Activated CD8-positive, alpha-beta memory T cell treated with anti-CD3 and anti-CD28 coated beads, Interleukin-2, amount 10 ng/mL, durations not matched to agents 7 days and 5 days (primary cell): Measurements from ENCODE around the gene COX6B2. TPM values are rescaled to one million over a fixed set of nuclear protein-coding genes. Genes with fewer than 3 reads are reported as not detected.
"Not testable (repeated sequence)": the region's sequence is repeated elsewhere in the genome, so short reads cannot be mapped to it uniquely, and the experiment has no call there.

ENCODE experiments used
- ATAC-seq: fragments of 150-1000 bp; cut with Tn5 transposase; one replicate; pipeline ENCODE4 v1.10.0; 2021; ENCODE audit warnings: moderate library complexity
- CTCF ChIA-PET: fragments of 350-600 bp; sonication (Branson Sonifier 250); formaldehyde crosslinking; loops from one replicate; lab custom pipeline; 2021; ENCODE audit warnings: antibody characterized with exemption; lab: Charles Lee
- DNase-seq: peaks from one replicate; pipeline ENCODE4 v3.0.0-alpha.2; 2020
- H3K27ac Mint-ChIP-seq: one replicate; pipeline ENCODE4 v1.8.0; 2021; ENCODE audit warnings: mild to moderate bottlenecking, mixed read lengths
- H3K27me3 Mint-ChIP-seq: one replicate; pipeline ENCODE4 v1.8.0; 2021; ENCODE audit warnings: mixed read lengths
- H3K36me3 Mint-ChIP-seq: one replicate; pipeline ENCODE4 v1.8.0; 2021; ENCODE audit warnings: mild to moderate bottlenecking, mixed read lengths
- H3K4me1 Mint-ChIP-seq: one replicate; pipeline ENCODE4 v1.8.0; 2021; ENCODE audit warnings: mixed read lengths
- H3K4me3 Mint-ChIP-seq: one replicate; pipeline ENCODE4 v1.8.0; 2021; ENCODE audit warnings: mild to moderate bottlenecking, moderate library complexity, mixed read lengths
- H3K9me3 Mint-ChIP-seq: one replicate; pipeline ENCODE4 v1.8.0; 2022; ENCODE audit warnings: low read depth, mixed read lengths
- total RNA-seq, 2 experiments: library from RNA; stranded (reverse); gene quantifications; one replicate each; pipeline ENCODE4 v1.2.3, GENCODE V29; 2021

COX6B2 gene, protein sequence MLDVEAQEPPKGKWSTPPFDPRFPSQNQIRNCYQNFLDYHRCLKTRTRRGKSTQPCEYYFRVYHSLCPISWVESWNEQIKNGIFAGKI
- 1 to 10 TPM in 1 of 2 experiments, under 1 TPM in 1; 0.19 to 2.0 TPM for total RNA-seq

DNA sequence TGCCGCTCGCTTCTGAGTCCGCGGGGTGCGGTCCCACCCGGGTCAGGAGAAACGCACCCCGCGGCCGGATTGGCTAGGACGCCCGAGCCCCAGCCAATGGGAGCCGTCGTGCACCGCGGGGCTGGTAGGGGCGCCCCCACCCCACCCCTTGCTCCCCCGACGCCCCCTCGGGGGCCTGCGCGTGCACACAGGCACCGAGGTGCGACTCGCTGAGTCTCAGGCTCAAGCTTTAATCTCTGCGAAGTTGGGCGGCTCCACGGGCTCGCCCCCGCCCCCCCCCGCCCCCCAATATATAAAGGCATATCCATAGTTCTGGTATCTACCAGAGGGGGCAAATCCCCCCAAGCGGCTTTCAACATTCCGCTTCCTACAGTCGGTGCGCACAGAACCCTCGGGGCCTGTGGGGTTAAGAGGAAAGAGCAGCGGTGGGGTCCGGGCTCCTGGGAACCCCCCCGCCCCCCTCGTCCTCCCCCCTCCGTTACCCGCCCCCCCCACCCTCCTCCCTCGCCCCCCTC is at the start of gene COX6B2:
TSS of gene COX6B2 (minus strand) at position 22 of the 515 bp plus-strand sequence. CDS start 198 bp downstream, outside the sequence.
- Mint-ChIP-seq H3K4me1 (peaks cover 31% of the 10 kb centered on the region), H3K27ac (peak within 1 kb of the TSS; percentile 21), H3K27me3 (peaks cover 54% of the 10 kb centered on the region), H3K9me3 (no peaks in the 10 kb centered on the region), H3K36me3 (no peaks in the 10 kb centered on the region), H3K4me3 (peak within 1 kb of the TSS; percentile 60)
- CTCF ChIA-PET, result interaction anchor here (1.2 to 1.9 kb wide), 2 partner anchors 15 to 29 kb away, joined by 3 to 4 read pairs; partner anchors contain the start of genes KMT5C and TMEM238
- DNase-seq (no peak), ATAC-seq (no peak)

DNA sequence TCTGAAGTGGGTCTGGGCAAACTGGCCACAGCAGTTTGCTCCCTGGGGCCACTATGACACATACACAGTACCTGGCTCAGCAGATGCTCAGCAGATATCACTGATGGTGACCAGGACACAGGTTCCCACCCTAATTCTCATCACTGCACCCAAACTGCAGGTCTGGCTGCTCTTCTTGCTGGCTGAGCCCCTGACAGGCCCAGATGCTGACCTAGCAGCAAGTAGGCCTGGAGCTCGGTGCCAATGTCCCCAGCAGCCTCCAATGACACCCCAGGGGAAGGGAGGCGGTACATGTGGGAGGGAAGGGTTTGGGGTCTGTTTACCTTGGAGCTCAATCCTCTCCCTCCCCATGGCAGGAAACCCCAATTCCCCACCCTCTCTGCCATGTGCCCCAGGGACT is 48.0 kb upstream of the COX6B2 start:
- DNase-seq (no peak), ATAC-seq (no peak)
- Mint-ChIP-seq H3K27ac (peak overlapping the region; percentile 43), H3K27me3 (no peaks in the 10 kb centered on the region), H3K9me3 (no peaks in the 10 kb centered on the region), H3K36me3 (peaks cover 59% of the 10 kb centered on the region), H3K4me3 (no peak overlapping the region), H3K4me1 (peaks cover 62% of the 10 kb centered on the region)
- CTCF ChIA-PET, result no interaction called here

DNA sequence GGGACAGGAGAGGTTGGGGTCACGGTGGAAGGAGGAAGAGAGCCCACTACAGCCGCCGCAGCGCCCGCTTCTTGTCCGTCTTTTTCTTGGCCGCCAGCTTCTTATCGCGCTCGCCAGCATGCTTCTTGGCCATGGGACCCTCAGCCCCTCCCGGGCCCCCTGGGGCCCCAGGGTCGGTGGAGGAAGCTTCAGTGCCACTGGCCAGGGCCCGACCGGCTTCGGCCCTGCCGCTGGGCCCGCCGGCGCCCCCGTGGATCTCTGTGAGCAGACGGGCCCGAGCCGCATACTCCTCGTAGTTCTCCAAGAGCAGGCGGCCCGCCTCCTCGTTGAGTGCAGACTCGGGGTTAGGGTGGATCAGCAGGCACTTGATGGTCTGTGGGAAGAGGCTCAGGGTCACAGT is 46.9 kb upstream of the COX6B2 start:
- H3K27me3 Mint-ChIP-seq, CTCF ChIA-PET, ATAC-seq, DNase-seq, H3K9me3 Mint-ChIP-seq, H3K4me3 Mint-ChIP-seq, H3K27ac Mint-ChIP-seq: not testable (repeated sequence)
- Mint-ChIP-seq H3K4me1 (peaks cover 60% of the 10 kb centered on the region), H3K36me3 (peaks cover 52% of the 10 kb centered on the region)

DNA sequence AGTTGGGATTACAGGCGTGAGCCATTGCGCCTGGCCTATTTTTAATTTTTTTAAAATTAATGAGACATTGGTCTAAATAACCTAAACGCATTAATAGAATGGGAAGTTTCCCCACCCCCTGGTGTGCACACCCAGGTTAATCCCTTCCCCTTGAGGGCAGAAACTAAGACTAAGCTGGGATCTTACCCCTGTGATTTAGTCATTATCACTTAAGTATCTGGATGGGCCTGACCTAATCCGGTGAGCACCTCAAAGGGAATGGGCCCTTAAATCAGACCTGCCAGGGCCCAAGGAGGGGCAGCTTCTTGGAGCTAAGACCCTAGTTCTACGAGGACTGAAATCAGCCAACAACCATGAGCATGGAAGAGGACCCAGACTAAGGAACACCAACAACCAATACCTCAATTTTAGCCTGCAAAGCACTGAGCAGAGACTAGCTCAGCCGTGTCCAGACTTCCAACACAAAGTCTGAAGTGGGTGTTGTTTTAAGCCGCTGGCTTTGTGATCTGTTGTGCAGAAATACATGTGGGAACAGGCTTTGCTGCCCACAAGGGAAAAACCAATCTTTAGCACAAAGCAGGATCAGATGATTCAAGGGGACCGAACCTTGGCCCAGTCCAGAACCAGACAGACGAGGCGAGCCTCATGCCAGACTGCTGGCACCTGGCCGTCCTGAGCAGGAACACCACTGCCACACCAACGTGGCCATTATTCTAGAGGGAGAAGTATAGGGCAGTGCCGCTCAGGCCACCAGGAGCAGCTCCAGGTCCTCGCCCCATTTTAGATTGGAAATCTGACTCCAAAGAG is 46.0 kb upstream of the COX6B2 start:
- DNase-seq (no peak), ATAC-seq (peak; percentile 6)
- Mint-ChIP-seq H3K9me3 (no peaks in the 10 kb centered on the region), H3K36me3 (peaks cover 43% of the 10 kb centered on the region), H3K27me3 (no peaks in the 10 kb centered on the region), H3K4me1 (peaks cover 51% of the 10 kb centered on the region), H3K27ac (no peak overlapping the region), H3K4me3 (no peak overlapping the region)
- CTCF ChIA-PET, result interaction anchor here (0.8 to 1.7 kb wide), 2 partner anchors 206 to 259 kb away, joined by 3 to 7 read pairs; partner anchors contain the start of gene ZNF865

DNA sequence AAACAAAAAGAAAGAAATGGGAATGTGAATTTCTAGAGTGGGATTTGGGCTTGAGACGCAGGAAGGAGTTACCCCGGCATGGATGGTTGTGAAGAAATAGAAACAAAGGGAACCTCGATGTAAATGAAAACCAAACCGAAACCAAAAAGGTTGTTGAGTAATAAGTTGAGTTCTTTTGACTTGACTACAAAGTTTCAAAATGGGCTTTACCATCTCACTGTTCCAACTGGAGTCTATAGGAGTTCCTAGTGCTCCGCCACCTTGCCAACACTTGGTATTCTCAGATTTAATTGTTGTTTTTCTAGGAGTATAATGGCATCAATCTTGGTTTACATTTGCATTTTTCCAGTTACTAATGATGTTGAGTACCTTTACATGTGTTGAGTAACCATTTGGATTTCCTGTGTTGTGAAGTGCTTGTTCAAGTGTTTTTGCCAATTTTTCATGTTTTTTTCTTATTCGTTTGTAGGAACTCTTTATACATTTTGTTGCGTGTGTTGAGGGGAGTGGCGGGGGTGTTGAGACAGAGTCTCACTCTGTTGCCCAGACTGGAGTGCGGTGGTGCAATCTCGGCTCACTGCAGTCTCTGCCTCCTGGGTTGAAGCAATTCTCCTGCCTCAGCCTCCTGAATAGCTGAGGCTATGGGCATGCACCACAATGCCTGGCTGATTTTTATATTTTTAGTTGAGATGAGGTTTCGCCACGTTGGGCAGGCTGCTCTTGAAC is 43.8 kb upstream of the COX6B2 start:
- peak; percentile 43 for ATAC-seq
- Mint-ChIP-seq H3K27ac (peak overlapping the region; percentile 88), H3K36me3 (peaks cover 30% of the 10 kb centered on the region), H3K27me3 (no peaks in the 10 kb centered on the region), H3K4me1 (peaks cover 38% of the 10 kb centered on the region), H3K9me3 (no peaks in the 10 kb centered on the region), H3K4me3 (peak overlapping the region; percentile 59)
- CTCF ChIA-PET, result no interaction called here
- no peak for DNase-seq

DNA sequence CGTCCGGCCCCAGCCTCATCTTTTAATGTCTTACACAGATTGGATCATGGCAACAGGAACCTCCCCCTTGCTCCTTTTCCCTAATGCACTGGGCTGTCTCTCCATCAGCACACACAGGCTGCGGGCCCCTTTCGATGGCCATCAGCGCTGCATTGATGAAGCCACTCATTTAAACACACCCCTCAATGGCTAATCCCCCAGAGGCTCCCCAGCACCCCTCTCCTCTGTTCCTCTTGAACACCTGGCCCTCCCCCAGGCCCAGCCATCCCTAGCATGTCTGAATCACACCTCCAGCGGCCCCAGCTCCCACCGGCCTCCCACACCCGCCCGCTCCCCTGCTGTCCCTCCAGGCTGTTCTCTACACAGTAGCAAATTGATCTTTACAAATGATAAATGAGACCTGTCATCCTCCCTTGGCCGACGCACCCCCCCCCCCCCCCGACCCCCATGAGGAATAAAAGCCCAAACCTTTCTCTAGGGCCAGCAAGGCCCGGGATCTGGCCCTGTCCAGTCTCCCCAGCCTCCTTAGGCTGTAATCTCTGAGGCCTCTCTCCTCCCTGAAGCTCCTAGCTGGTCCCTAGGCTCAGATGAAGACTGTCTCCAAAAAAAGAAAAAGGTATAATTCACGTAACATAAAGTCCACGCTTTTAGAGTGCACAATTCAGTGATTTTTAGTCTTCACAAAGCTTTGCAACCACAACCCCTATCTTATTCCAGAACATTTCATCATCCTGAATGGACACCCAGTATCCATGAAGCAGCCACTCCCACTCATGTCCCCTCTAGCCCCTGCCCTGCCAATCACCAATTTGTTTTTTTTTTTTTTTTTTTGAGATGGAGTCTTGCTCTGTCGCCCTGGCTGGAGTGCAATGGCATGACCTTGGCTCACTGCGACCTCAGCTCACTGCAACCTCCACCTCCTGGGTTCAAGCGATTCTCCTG is 38.6 kb upstream of the COX6B2 start:
- Mint-ChIP-seq H3K36me3 (peaks cover 19% of the 10 kb centered on the region), H3K4me3 (no peak overlapping the region), H3K9me3 (no peaks in the 10 kb centered on the region), H3K4me1 (peaks cover 25% of the 10 kb centered on the region), H3K27ac (no peak overlapping the region), H3K27me3 (no peaks in the 10 kb centered on the region)
- CTCF ChIA-PET, result no interaction called here
- ATAC-seq (no peak), DNase-seq (no peak)

DNA sequence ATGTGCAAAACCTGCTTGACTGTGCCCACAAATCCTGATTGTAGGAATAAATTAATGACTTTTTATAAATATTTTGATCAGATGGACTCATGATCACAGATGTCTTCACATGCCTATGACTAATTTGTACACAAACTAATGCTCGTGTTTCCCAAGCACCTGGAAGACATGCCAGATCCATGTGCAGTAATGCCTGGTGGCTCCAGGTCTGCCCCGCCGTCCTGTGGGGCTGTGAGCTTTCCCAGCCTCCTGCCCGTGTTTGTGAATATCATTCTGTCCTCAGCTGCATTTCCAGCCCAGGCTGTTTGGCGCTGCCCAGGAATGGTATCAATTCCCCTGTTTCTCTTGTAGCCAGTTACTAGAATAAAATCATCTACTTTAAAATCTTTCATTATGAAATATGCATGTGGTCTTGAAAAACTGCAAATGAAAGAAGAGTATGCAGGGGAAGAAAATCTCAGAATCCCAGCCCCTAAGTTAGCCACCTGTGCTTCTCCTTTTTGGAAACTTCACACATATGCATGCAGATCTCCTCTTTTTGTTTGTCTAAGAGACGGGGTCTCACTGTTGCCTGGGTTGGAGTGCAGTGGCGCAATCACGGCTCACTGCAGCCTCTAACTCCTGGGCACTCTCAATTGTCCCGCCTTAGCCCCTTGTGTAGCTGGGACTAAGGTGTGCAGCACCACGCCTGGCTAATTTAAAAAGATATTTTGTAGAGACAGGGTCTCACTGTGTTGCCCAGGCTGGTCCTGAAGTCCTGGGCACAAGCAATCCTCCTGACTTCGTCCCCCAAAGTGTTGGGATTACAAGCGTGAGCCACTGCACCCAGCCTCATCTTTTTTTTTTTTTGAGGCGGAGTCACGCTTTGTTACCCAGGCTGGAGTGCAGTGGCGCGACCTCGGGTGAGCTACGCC is 37.4 kb upstream of the COX6B2 start:
- CTCF ChIA-PET, result interaction anchor here (2.2 kb wide), 1 partner anchor 100 kb away, joined by 4 read pairs; no protein-coding TSS in a partner anchor
- Mint-ChIP-seq H3K27ac (no peak overlapping the region), H3K4me3 (no peak overlapping the region), H3K27me3 (no peaks in the 10 kb centered on the region), H3K36me3 (peaks cover 30% of the 10 kb centered on the region), H3K4me1 (peaks cover 30% of the 10 kb centered on the region), H3K9me3 (no peaks in the 10 kb centered on the region)
- DNase-seq (no peak), ATAC-seq (no peak)

DNA sequence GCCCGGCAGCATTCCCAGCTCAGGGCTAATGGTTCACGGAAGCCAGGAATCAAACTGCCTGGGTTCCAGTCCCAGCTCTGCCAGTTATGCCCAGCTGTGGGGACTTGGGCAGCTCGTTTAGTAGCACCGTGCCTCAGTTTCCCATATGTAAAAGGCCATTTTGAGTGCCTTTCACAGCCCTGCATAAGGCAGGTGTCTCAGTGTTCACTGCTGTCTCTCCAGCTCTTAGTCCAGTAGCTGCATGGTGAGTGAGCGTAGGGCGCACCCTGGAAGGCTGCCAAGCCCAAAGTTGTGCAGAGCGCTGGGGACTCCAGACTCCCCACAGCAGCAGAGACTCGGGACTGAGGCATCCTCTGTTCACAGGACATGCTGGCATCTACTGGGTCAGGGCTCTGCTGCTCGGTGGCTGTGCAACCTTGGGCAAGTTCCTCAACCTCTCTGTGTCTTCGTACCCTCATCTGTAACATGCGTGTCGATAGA is 36.7 kb upstream of the COX6B2 start:
- H3K36me3 Mint-ChIP-seq, result peaks cover 37% of the 10 kb centered on the region
- no peaks in the 10 kb centered on the region for H3K27me3 Mint-ChIP-seq
- H3K4me1 Mint-ChIP-seq, result peaks cover 34% of the 10 kb centered on the region
- no peak for DNase-seq
- H3K9me3 Mint-ChIP-seq, result no peaks in the 10 kb centered on the region
- H3K4me3 Mint-ChIP-seq, result no peak overlapping the region
- CTCF ChIA-PET, result interaction anchor here (2.2 kb wide), 1 partner anchor 99 kb away, joined by 4 read pairs; no protein-coding TSS in a partner anchor
- peak overlapping the region; percentile 11 for H3K27ac Mint-ChIP-seq
- ATAC-seq, result no peak

DNA sequence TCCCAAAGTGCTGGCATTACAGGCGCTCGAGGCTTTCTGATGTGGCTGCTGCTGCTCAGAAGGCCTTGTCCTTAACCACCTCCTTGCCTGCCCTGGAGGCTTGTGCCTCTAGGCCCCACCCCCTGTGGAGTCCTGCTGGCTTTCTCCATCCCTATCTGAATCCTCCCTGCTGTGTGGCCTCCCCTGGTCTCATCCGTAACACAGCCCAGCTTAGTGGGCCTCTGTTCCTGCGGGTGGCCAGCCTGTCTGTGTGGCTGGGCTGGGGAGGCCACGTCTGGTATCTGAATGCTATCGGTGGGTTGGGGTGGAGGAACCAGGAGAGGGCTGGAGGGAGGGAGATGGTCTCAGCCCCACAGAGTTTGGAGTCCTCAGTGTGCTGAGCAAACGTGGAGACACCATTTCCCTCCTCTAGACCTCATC is 36.0 kb upstream of the COX6B2 start:
- Mint-ChIP-seq H3K36me3 (peaks cover 43% of the 10 kb centered on the region), H3K27ac (no peak overlapping the region), H3K4me1 (peaks cover 34% of the 10 kb centered on the region), H3K4me3 (no peak overlapping the region), H3K27me3 (no peaks in the 10 kb centered on the region), H3K9me3 (no peaks in the 10 kb centered on the region)
- DNase-seq (no peak), ATAC-seq (no peak)
- CTCF ChIA-PET, result interaction anchor here (0.6 to 2.2 kb wide), 4 partner anchors 17 to 113 kb away, joined by 3 to 4 read pairs (median 4); partner anchors contain the start of gene UBE2S

DNA sequence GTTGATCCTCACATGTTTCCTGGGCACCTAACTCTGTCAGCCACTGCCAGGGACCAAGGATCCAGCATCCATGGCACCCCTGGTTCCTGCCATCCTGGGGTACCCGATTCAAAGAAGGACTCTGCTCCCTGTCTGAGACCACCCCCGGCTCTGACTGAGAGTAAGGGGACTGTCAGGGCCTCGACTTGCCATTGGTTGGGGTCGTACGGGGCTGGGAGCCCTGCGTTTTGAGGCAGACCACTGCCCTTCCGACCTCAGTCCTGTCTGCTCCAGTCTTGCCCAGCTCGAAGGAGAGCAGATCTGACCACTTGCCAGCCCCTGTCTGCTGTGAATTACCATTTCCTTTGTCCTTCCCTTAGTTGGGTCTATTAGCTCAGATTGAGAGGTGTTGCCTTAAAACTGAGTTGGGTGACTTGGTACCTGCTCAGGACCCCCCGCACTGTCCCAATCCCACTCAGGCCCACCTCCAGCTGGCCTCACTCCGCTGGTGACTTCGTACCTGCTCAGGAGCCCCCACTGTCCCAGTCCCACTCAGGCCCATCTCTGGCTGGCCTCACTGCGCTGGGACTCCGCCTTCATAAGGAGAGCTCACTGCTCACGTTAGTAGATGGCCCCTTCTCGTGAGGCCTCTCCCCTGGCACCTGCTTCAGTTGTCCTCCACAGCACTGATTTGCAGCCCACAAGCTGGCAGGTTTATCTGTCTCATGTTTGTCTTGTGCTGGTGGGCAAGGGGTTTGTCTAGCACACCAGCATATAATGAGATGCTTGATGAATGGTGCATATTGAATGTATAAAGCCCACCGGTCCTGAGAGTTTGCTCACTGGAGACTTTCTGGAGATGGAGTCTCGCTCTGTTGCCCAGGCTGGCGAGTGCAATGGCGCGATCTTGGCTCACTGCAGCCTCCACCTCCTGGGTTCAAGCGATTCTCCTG is 35.1 kb upstream of the COX6B2 start:
- peaks cover 36% of the 10 kb centered on the region for H3K4me1 Mint-ChIP-seq

More for the DNA sequence above, 35.1 kb upstream of the COX6B2 start:
- Mint-ChIP-seq H3K27ac (no peak overlapping the region), H3K9me3 (no peaks in the 10 kb centered on the region), H3K4me3 (peak overlapping the region; percentile 15), H3K36me3 (peaks cover 43% of the 10 kb centered on the region), H3K27me3 (no peaks in the 10 kb centered on the region)
- DNase-seq (no peak), ATAC-seq (no peak)
- CTCF ChIA-PET, result interaction anchor here (1.0 to 2.2 kb wide), 6 partner anchors 28 to 224 kb away, joined by 3 to 4 read pairs (median 4); partner anchors contain the start of gene DNAAF3
